Activated CD4-positive, alpha-beta T cell treated with anti-CD3 and anti-CD28 coated beads, Interleukin-2, Interleukin-6, amounts not matched to agents 100 ng/mL and 50 ng/mL, durations not matched to agents 16 hours and 8 hours (primary cell): ENCODE results near the gene GALK2.

Experiments used
- DNase-seq: peaks from one replicate; pipeline ENCODE4 v3.0.0-alpha.2; 2020

Gene GALK2

GRCh38 chr15:49366496-49366895 is 196.4 kb downstream of the GALK2 start:
- no peak for DNase-seq

GRCh38 chr15:49370782-49371181 is 200.7 kb downstream of the GALK2 start:
- no peak for DNase-seq

DNA sequence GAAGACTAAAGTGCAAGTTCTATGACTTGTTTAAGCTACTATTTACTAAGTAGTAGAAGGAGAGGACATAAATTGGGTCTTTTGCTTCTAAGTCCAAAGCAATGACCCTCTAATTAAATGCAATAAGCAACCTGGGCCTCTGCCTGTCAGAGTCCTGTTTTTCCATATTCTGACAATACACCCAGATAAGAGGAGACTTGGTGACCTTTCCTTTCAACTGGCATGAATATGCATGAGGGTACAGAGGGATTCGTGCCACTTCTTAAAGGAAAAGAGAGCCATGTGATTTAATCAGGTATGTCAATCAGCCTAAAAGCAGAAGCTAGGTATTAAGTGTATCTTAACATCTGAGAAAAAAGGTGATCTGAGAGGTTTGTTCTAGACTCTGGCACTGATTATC is 202.3 kb downstream of the GALK2 start:
- DNase-seq: no peak

DNA sequence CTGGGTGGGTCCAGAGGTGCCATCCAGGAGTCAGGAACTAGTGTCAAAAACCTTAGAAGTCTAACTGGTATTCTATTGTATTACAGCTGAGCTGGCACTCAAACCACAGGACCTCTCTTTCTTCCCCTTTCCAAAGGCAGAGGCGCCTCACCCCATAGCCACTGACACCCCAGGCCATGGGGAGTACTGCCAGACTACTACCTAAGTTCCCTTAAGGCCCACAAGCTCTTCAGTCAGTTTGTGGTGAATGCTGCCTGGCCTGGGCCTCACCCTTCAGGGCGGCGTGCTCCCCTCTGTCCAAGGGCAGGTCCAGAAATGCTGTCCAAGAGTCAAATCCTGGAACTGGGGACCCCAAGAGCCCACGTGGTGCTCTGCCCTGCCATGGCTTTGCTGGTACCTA is 209.9 kb downstream of the GALK2 start:
- DNase-seq: no peak

DNA sequence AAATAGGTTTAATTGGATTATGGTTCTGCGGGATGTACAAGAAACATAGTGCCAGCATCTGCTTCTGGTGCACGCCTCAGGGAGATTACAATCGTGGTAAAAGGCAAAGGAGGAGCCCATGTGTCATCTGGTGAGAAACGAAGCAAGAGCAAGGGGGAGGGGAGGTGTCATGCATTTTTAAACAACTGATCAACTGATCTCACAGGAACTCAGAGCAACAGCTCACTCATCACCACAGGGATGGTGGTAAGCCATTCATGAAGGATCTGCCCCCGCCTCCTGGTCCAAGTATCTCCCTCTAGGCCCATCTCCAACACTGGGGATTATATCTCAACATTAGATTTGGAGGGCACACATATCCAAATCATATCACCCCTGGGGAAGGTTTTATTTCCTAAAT is 210.9 kb downstream of the GALK2 start:
- DNase-seq: no peak
